Measurements from ENCODE around the gene TARS1.

DNA sequence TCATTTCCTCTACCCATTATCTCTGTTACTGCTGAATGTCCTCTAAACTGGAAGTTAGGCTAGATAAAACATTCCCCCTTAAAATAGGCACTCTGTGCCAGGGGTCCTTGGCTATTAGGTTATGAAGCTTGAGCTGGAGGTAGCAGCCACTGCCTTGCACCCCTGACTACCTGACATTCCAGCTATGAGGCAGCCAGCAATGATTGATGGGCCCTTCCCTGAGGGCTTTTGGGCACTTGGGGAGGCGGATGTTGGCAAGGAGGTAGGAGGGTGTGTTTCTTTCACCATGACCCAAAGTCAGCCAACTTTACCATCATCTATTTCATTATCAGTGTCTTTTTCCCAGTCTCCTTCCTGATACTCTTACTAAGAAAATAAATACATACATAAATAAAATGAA is 17.1 kb downstream of the TARS1 start:
- TF ChIP-seq CTCF (conservative IDR thresholded peaks at IDR 0.05) (no peak), ZFX (IDR thresholded peaks at IDR 0.05) (no peak)

Measured in C4-2B (cell line).